Measurements from ENCODE around the gene TLK1. TPM values are rescaled to one million over a fixed set of nuclear protein-coding genes. Genes with fewer than 3 reads are reported as not detected.

Gene TLK1
- total and polyA plus RNA-seq, 2 donors (not counting 3 experiments of a cell fraction or from before 2014, with no cell fraction given): 5.8 to 62.7 TPM

GRCh38 chr2:170950221-170950761 lies 210.4 kb downstream of the TLK1 start:
- Histone ChIP-seq H2AFZ (ENCODE audit: low read depth, low read length) (no peak overlapping the region), H3K9me1 (replicated peaks; ENCODE audit: control insufficient read depth, extremely low read depth, insufficient read depth, low read length) (no peaks in the 10 kb centered on the region), H3K4me1 (ENCODE audit: control insufficient read depth, extremely low read depth, insufficient read depth, low read length) (no peaks in the 10 kb centered on the region), H3K79me2 (ENCODE audit: control insufficient read depth, insufficient read depth, low read length) (peaks cover 30% of the 10 kb centered on the region), H3K27ac (ENCODE audit: insufficient read depth, low read depth, low read length) (no peak overlapping the region), H3K9ac (replicated peaks; ENCODE audit: extremely low read depth, insufficient read depth, low read length) (no peak overlapping the region), H3K36me3 (ENCODE audit: control insufficient read depth in 2 of 2, extremely low read depth in 1 of 2, insufficient read depth in 2 of 2, low read length in 2 of 2) (peaks cover 28 to 31% of the 10 kb centered on the region in 2 experiments), H3K4me2 (ENCODE audit: insufficient read depth, low read length) (no peak overlapping the region), H3K4me3 (replicated peaks in 1 of 3; ENCODE audit: insufficient read depth in 1 of 3, low read depth in 1 of 3, low read length in 3 of 3) (no peak overlapping the region), H3K27me3 (ENCODE audit: control insufficient read depth in 2 of 2, insufficient read depth in 2 of 2, low read length in 2 of 2) (no peaks in the 10 kb centered on the region), H3K9me3 (replicated peaks; ENCODE audit: control insufficient read depth, insufficient read depth, low read length) (no peaks in the 10 kb centered on the region), H4K20me1 (replicated peaks; ENCODE audit: control insufficient read depth, extremely low read depth, insufficient read depth, low read length) (peaks cover 2% of the 10 kb centered on the region)
- CTCF ChIA-PET: interaction anchor here (1.2 kb wide), 1 partner anchor 9 kb away, joined by 3 read pairs; no protein-coding TSS in a partner anchor
- dilution Hi-C loops (cut with MboI; ENCODE audit: extremely low pct_ligation_motif_present, low sequenced_read_pairs) (no loop called here), intact Hi-C loops (cut with micrococcal nuclease) (no loop called here)
- no peak for FAIRE-seq
- TF ChIP-seq JUN (IDR thresholded peaks at IDR 0.05; ENCODE audit: borderline replicate concordance, insufficient read depth, insufficient read length, low read depth) (no peak), POLR2AphosphoS5 (IDR thresholded peaks at IDR 0.05; ENCODE audit: insufficient read depth, low read depth, low read length) (no peak), FOS (IDR thresholded peaks at IDR 0.05; ENCODE audit: borderline replicate concordance, insufficient read depth, low read length) (no peak), MYC (IDR thresholded peaks at IDR 0.05; ENCODE audit: low read depth, low read length) (no peak), EZH2 (IDR thresholded peaks at IDR 0.05; ENCODE audit: borderline replicate concordance, low read depth, low read length, severe bottlenecking) (no peak), GATA2 (IDR thresholded peaks at IDR 0.05; ENCODE audit: insufficient read depth, insufficient read length, low read depth, low read length) (no peak), POLR2A (IDR thresholded peaks at IDR 0.05; ENCODE audit: low read depth, low read length) (no peak)
- TF ChIP-seq, protein P1, sequence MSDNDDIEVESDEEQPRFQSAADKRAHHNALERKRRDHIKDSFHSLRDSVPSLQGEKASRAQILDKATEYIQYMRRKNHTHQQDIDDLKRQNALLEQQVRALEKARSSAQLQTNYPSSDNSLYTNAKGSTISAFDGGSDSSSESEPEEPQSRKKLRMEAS (IDR thresholded peaks at IDR 0.05; ENCODE audit: insufficient read depth, insufficient read length): no peak
- TF ChIP-seq, protein P2, sequence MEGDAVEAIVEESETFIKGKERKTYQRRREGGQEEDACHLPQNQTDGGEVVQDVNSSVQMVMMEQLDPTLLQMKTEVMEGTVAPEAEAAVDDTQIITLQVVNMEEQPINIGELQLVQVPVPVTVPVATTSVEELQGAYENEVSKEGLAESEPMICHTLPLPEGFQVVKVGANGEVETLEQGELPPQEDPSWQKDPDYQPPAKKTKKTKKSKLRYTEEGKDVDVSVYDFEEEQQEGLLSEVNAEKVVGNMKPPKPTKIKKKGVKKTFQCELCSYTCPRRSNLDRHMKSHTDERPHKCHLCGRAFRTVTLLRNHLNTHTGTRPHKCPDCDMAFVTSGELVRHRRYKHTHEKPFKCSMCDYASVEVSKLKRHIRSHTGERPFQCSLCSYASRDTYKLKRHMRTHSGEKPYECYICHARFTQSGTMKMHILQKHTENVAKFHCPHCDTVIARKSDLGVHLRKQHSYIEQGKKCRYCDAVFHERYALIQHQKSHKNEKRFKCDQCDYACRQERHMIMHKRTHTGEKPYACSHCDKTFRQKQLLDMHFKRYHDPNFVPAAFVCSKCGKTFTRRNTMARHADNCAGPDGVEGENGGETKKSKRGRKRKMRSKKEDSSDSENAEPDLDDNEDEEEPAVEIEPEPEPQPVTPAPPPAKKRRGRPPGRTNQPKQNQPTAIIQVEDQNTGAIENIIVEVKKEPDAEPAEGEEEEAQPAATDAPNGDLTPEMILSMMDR (IDR thresholded peaks at IDR 0.05; ENCODE audit: extremely low read depth in 1 of 2, insufficient read depth in 1 of 2, low read depth in 1 of 2, low read length in 2 of 2): no peak
- no TSS peak for BruUV-seq (replicated peaks)
- DNase-seq (ENCODE audit: low read depth, low spot score): no peak
- POLR2A ChIA-PET: no interaction called here

All from endothelial cell of umbilical vein (primary cell).